ENCODE data around the gene BRD2.

GRCh38 chr6:32941214-32941768 lies 27.1 kb upstream of the BRD2 start:
- TF ChIP-seq POLR2A (IDR thresholded peaks at IDR 0.05) (no peak), CTCF (IDR thresholded peaks at IDR 0.05) (no peak)
